BJ (cell line): Measurements from ENCODE around the gene ARHGEF4. TPM values are rescaled to one million over a fixed set of nuclear protein-coding genes. Genes with fewer than 3 reads are reported as not detected.

Experiments used
- CTCF ChIA-PET: fragments of 350-600 bp; formaldehyde crosslinking; extraction: SDS; loops from one replicate; lab custom pipeline; 2021; ENCODE audit warnings: antibody characterized with exemption, inconsistent platforms; lab: Yijun Ruan, JAX
- POLR2A ChIA-PET: fragments of 300-600 bp; sonication (Branson Sonifier 250); formaldehyde crosslinking; extraction: SDS; loops from one replicate; lab custom pipeline; 2021; ENCODE audit warnings: antibody characterized with exemption; lab: Charles Lee
- DNase-seq: peaks from one replicate; pipeline ENCODE4 v3.0.0-alpha.2; 2011; ENCODE audit warnings: low read depth
- H3K27me3 ChIP-seq: 2 replicates; pipeline ENCODE4 v1.6.0; 2011; ENCODE audit warnings: low read length; ENCODE audit not compliant: control insufficient read depth, insufficient read depth
- H3K36me3 ChIP-seq: 2 replicates; pipeline ENCODE4 v1.5.1; 2011; ENCODE audit warnings: low read length; ENCODE audit not compliant: control insufficient read depth, insufficient read depth
- H3K4me3 ChIP-seq: 2 replicates; pipeline ENCODE4 v1.5.1; 2011; ENCODE audit warnings: low read depth, mild to moderate bottlenecking, control low read depth, low read length
- CTCF ChIP-seq: IDR thresholded peaks from 2 replicates; pipeline ENCODE4 v1.5.1; 2011; ENCODE audit warnings: low read depth, mild to moderate bottlenecking, control low read depth, inconsistent platforms, low read length, moderate library complexity; ENCODE audit not compliant: insufficient read depth
- polyA plus RNA-seq: library from polyadenylated mRNA; depleted of rRNA; stranded (reverse); fragments of >200 nt; gene quantifications from 2 replicates; pipeline ENCODE4 v1.2.3, GENCODE V29; 2011

Gene ARHGEF4
- polyA plus RNA-seq, 1 experiment, result 15.1 TPM

- DNase-seq, result no peak
- H3K27me3 ChIP-seq, result no peaks in the 10 kb centered on the region
- ChIA-PET CTCF (interaction anchor here (0.5 to 2.8 kb wide), 2 partner anchors 21 to 34 kb away, joined by 3 to 13 read pairs; no protein-coding TSS in a partner anchor), POLR2A (no interaction called here)
- H3K4me3 ChIP-seq, result no peak overlapping the region
- no peaks in the 10 kb centered on the region for H3K36me3 ChIP-seq
- no peak for TF ChIP-seq CTCF
Observed at GRCh38 chr2:130819608-130820278, 17.0 kb upstream of the ARHGEF4 start.

- no peaks in the 10 kb centered on the region for H3K27me3 ChIP-seq
- H3K4me3 ChIP-seq, result no peak overlapping the region
- POLR2A ChIA-PET, result no interaction called here
- DNase-seq, result no peak
- H3K36me3 ChIP-seq, result no peaks in the 10 kb centered on the region
- TF ChIP-seq CTCF, result no peak
- CTCF ChIA-PET, result interaction anchor here (0.5 to 2.8 kb wide), 3 partner anchors 22 to 311 kb away, joined by 3 to 13 read pairs (median 3); no protein-coding TSS in a partner anchor
Observed at GRCh38 chr2:130820279-130820861, 16.3 kb upstream of the ARHGEF4 start.

DNA sequence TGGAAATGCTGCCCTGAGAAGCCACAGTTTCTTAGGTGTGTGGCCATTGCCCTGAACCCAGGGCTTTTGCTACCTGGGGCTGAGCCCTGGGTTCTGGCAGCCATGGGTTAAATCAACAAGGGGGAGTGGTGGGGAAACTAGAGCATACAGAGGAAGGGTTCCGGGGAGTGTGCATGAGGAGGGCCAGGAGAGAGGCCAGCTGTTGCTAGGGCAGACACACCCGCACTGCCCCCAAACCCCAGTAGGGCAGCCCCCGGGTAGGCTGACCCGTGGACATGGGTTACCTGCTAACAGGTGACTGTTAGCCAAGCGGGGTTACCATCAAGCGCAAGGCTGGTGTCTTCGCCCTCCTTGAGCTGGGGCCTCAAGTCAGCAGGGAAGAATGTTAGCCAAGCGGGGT lies 14.8 kb upstream of the ARHGEF4 start:
- Histone ChIP-seq H3K36me3 (no peaks in the 10 kb centered on the region), H3K27me3 (no peaks in the 10 kb centered on the region), H3K4me3 (no peak overlapping the region)
- ChIA-PET CTCF (interaction anchor here (0.9 to 2.8 kb wide), 2 partner anchors 24 to 52 kb away, joined by 3 to 13 read pairs; no protein-coding TSS in a partner anchor), POLR2A (no interaction called here)
- no peak for DNase-seq
- no peak for TF ChIP-seq CTCF

DNA sequence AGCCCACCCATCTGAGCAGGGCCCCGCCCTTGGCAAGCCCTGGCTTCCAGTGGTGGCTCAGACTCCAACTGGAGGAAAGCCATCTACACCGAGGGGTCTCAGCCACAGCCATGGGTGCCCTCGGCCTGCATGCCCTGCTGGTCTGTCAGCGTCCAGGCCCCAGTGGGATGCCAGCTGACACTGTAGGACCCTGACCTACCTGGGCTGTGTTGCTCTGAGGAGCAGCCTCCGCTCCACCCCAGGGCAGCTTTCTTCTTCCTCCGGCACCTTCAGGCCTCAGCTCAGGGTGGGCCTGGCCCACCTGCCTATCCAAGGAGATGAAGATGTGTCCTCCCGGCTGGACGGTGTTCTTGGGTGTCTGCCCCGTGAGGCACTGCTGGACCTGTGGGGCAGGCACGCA lies 13.9 kb upstream of the ARHGEF4 start:
- no peaks in the 10 kb centered on the region for H3K36me3 ChIP-seq
- DNase-seq, result no peak
- no peak overlapping the region for H3K4me3 ChIP-seq
- POLR2A ChIA-PET, result no interaction called here
- no peaks in the 10 kb centered on the region for H3K27me3 ChIP-seq
- TF ChIP-seq CTCF, result no peak
- CTCF ChIA-PET, result no interaction called here

GRCh38 chr2:130823171-130823885 lies 13.4 kb upstream of the ARHGEF4 start:
- no peak for TF ChIP-seq CTCF
- no peak overlapping the region for H3K4me3 ChIP-seq
- ChIA-PET CTCF (no interaction called here), POLR2A (no interaction called here)
- H3K27me3 ChIP-seq, result no peaks in the 10 kb centered on the region
- no peak for DNase-seq
- no peaks in the 10 kb centered on the region for H3K36me3 ChIP-seq
